Measurements from ENCODE around the gene AKAP12. TPM values are rescaled to one million over a fixed set of nuclear protein-coding genes. Genes with fewer than 3 reads are reported as not detected.
A peak's percentile ranks its signal among the peaks of the same experiment; 100 is the strongest.

AKAP12 gene
- total RNA-seq, 4 donors from 2014 or later = 25.7 to 61.7 (median 53.1) TPM

GRCh38 chr6:151269321-151269995 lies 29.7 kb downstream of the AKAP12 start:
- in situ Hi-C loops (cut with MboI; ENCODE audit: low pct_ligation_motif_present in 1 of 4, low pct_unique_long_range_greater_than_20kb in 1 of 4, low sequenced_read_pairs in 3 of 4) = no loop called here
- peak overlapping the region; percentile 6 to 48 (median 42) for H3K27ac ChIP-seq

GRCh38 chr6:151275121-151275520 lies 35.4 kb downstream of the AKAP12 start:
- TF ChIP-seq EP300 (IDR thresholded peaks at IDR 0.05; ENCODE audit: low read depth) (no peak), CTCF (IDR thresholded peaks at IDR 0.05) (no peak), POLR2A (IDR thresholded peaks at IDR 0.05) (no peak), POLR2AphosphoS5 (IDR thresholded peaks at IDR 0.05) (no peak)
- Histone ChIP-seq H3K27me3 (no peaks in the 10 kb centered on the region), H3K4me3 (no peak overlapping the region), H3K9me3 (no peaks in the 10 kb centered on the region), H3K27ac (peak overlapping the region in 1 of 4 donors; percentile 12), H3K36me3 (no peaks in the 10 kb centered on the region), H3K4me1 (peaks cover 0 to 12% (median 0%) of the 10 kb centered on the region in 4 donors)
- DNase-seq = no peak
- in situ Hi-C loops (cut with MboI; ENCODE audit: low pct_ligation_motif_present in 1 of 4, low pct_unique_long_range_greater_than_20kb in 1 of 4, low sequenced_read_pairs in 3 of 4) = no loop called here
- WGBS, 2 donors (ENCODE audit: low coverage in 1 of 2) = 77 to 84% methylated on average over 6 of the region's 6 CpGs
- intact Hi-C loops (cut with DNase I; ENCODE audit: low total_unique reads) = no loop called here

More at GRCh38 chr6:151269321-151269995, 29.7 kb downstream of the AKAP12 start:
- WGBS, 2 donors (ENCODE audit: low coverage in 1 of 2) = 63 to 75% methylated on average over 4 of the region's 4 CpGs
- no peaks in the 10 kb centered on the region for H3K9me3 ChIP-seq
- no peak for DNase-seq
- peaks cover 0 to 22% (median 0%) of the 10 kb centered on the region in 4 donors for H3K4me1 ChIP-seq
- no peak overlapping the region for H3K4me3 ChIP-seq
- intact Hi-C loops (cut with DNase I; ENCODE audit: low total_unique reads) = no loop called here
- TF ChIP-seq POLR2AphosphoS5 (IDR thresholded peaks at IDR 0.05) (peak in 1 of 3 donors; percentile 20), POLR2A (IDR thresholded peaks at IDR 0.05) (no peak)
- no peaks in the 10 kb centered on the region for H3K27me3 ChIP-seq
- H3K36me3 ChIP-seq = no peaks in the 10 kb centered on the region

GRCh38 chr6:151275566-151275965 lies 35.8 kb downstream of the AKAP12 start:
- 75 to 77% methylated on average over 4 of the region's 4 CpGs for WGBS, 2 donors (ENCODE audit: low coverage in 1 of 2)
- TF ChIP-seq POLR2A (IDR thresholded peaks at IDR 0.05) (no peak), EP300 (IDR thresholded peaks at IDR 0.05; ENCODE audit: low read depth) (no peak)
- DNase-seq = no peak
- in situ Hi-C loops (cut with MboI; ENCODE audit: low pct_ligation_motif_present in 1 of 4, low pct_unique_long_range_greater_than_20kb in 1 of 4, low sequenced_read_pairs in 3 of 4) (no loop called here), intact Hi-C loops (cut with DNase I; ENCODE audit: low total_unique reads) (no loop called here)
- no peak overlapping the region for H3K4me3 ChIP-seq
- no peaks in the 10 kb centered on the region for H3K9me3 ChIP-seq
- peak overlapping the region in 3 of 4 donors; percentile 3 to 89 (median 59) for H3K27ac ChIP-seq
- no peaks in the 10 kb centered on the region for H3K36me3 ChIP-seq
- no peaks in the 10 kb centered on the region for H3K27me3 ChIP-seq
- H3K4me1 ChIP-seq = peaks cover 0 to 8% (median 0%) of the 10 kb centered on the region in 4 donors

- peak overlapping the region; percentile 39 to 89 (median 60) for H3K27ac ChIP-seq
- intact Hi-C loops (cut with DNase I; ENCODE audit: low total_unique reads) = no loop called here
These were observed 36.5 kb downstream of the AKAP12 start for GRCh38 chr6:151276112-151276740.

GRCh38 chr6:151279891-151280290 lies 40.1 kb downstream of the AKAP12 start:
- no peaks in the 10 kb centered on the region for H3K36me3 ChIP-seq
- H3K27ac ChIP-seq = peak overlapping the region in 3 of 4 donors; percentile 33 to 89 (median 71)
- intact Hi-C loops (cut with DNase I; ENCODE audit: low total_unique reads) = no loop called here
- in situ Hi-C loops (cut with MboI; ENCODE audit: low pct_ligation_motif_present in 1 of 4, low pct_unique_long_range_greater_than_20kb in 1 of 4, low sequenced_read_pairs in 3 of 4) = no loop called here
- no peak for TF ChIP-seq POLR2AphosphoS5 (IDR thresholded peaks at IDR 0.05)
- no peak for TF ChIP-seq EP300 (IDR thresholded peaks at IDR 0.05; ENCODE audit: low read depth)
- no peak for TF ChIP-seq POLR2A (IDR thresholded peaks at IDR 0.05)
- no peak for TF ChIP-seq CTCF (IDR thresholded peaks at IDR 0.05)
- H3K4me1 ChIP-seq = peaks cover 0 to 10% (median 2%) of the 10 kb centered on the region in 4 donors
- H3K27me3 ChIP-seq = no peaks in the 10 kb centered on the region
- no peak overlapping the region for H3K4me3 ChIP-seq
- no peaks in the 10 kb centered on the region for H3K9me3 ChIP-seq
- no peak for DNase-seq
- WGBS, 2 donors (ENCODE audit: low coverage in 1 of 2) = 87 to 96% methylated on average over 2 of the region's 2 CpGs

More at GRCh38 chr6:151276112-151276740, 36.5 kb downstream of the AKAP12 start:
- TF ChIP-seq EP300 (IDR thresholded peaks at IDR 0.05; ENCODE audit: low read depth) = no peak
- peak in 2 of 3 donors; percentile 33 to 63 for TF ChIP-seq POLR2AphosphoS5 (IDR thresholded peaks at IDR 0.05)
- Histone ChIP-seq H3K9me3 (no peaks in the 10 kb centered on the region), H3K36me3 (no peaks in the 10 kb centered on the region), H3K27me3 (no peaks in the 10 kb centered on the region), H3K4me1 (peaks cover 0 to 7% (median 0%) of the 10 kb centered on the region in 4 donors), H3K4me3 (no peak overlapping the region)
- DNase-seq = no peak
- WGBS, 2 donors (ENCODE audit: low coverage in 1 of 2) = 30 to 48% methylated on average over 2 to 4 of the region's 4 CpGs
- in situ Hi-C loops (cut with MboI; ENCODE audit: low pct_ligation_motif_present in 1 of 4, low pct_unique_long_range_greater_than_20kb in 1 of 4, low sequenced_read_pairs in 3 of 4) = no loop called here
